Amygdala (tissue), 56 donors: ENCODE data around the gene FGD2.
"Not testable (repeated sequence)": the region's sequence is repeated elsewhere in the genome, so short reads cannot be mapped to it uniquely, and the experiment has no call there.

ENCODE experiments used
- DNase-seq, 56 donors: peaks; one replicate each; lab custom pipeline; 2025; lab: John Stamatoyannopoulos, UW

FGD2 gene

DNA sequence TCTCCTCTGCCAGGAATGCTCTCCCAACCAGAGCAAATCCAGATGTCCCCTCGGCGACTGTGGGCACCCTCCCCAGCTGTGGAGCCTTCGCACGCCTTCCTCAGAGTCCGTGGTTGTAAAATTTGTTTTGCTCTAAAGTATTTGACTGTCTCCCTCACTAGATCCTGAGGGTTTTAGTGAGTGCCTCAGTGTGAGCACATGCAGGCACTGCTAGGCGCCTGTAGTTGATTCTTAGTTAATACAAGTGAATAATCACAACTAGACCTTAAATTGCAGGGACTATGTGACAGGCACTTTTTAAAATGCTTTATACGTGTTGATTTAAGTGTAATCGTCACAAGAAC lies 18.8 kb upstream of the FGD2 start:
- no peak for DNase-seq

- DNase-seq: no peak
These were observed 16.2 kb upstream of the FGD2 start for GRCh38 chr6:36989264-36989663.

DNA sequence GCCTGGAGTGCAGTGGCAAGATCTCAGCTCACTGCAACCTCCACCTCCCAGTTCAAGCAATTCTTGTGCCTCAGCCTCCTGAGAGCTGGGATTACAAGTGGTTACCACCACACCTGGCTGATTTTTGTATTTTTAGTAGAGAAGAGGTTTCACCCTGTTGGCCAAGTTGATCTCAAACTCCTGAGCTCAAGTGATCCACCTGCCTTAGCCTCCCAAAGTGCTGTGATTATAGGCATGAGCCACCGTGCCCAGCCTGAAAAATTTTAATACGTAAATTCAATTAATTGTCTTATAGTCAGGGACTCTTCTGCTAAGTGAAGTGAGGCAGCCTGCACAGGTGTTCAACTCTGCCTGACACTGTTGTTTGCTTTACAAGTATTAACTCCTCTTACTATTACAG lies 15.1 kb upstream of the FGD2 start:
- not testable (repeated sequence) for DNase-seq

DNA sequence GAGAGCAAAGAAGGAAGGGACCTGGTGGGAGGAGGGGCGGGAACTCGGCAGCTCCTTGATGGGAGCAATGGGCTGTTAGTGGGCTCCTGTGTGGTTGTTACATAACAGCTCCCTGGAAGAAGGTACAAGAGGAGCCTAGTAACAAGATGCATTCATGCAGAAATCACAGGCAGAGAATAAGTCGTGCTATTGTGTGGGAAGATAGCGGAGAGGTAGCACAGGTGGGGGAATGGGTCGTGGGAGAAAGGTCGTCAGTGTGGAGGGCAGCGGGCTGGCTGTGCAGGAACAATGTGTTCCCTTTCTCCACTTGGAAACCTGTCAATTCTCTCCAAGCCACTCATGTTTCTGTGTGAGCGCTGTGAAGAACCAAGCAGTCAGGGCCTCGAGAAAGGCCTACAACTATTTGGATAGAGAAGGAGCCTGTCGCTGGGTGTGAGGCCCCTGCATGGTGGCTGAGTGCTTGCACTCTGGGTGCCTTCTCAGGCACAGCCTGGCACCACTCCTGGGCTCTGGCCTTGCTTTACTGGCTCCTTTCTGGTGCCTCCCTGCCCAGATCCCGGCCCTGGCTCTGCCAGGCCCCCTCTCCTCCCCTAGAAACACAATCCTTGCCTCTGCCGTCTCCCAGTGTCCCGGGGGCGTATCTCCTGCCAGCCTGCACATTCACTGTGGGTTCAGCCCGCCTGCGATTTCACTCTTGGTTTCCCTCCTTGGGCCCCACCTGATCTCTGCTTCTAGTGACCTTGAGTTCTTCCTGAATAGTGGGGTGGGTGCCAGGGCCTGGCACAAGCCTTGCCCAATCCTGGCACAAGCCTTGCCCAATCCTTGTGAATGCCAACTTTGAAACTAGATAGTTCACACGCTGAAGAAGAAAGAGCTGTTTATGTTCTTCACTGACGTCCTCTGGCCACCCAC lies 7.4 kb upstream of the FGD2 start:
- peak in 50 of 56 donors; percentile 27 to 90 (median 65) for DNase-seq

DNA sequence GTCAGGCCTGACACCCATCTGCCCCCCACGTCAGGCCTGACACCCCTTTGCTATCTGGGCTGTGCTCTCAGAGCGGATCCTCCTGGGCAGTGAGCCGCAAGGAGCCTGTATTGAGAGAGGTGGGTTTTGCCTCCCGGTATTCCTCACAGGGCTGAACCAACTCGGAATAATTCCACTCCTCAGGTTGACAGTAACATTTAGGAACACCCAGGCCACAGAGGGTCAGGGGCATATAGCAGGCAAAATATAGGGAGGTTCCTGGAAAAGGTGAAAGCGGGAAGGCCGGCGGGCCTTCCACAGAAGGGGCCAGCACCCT lies 6.8 kb upstream of the FGD2 start:
- peak in 2 of 56 donors; percentile 59 to 69 for DNase-seq

DNA sequence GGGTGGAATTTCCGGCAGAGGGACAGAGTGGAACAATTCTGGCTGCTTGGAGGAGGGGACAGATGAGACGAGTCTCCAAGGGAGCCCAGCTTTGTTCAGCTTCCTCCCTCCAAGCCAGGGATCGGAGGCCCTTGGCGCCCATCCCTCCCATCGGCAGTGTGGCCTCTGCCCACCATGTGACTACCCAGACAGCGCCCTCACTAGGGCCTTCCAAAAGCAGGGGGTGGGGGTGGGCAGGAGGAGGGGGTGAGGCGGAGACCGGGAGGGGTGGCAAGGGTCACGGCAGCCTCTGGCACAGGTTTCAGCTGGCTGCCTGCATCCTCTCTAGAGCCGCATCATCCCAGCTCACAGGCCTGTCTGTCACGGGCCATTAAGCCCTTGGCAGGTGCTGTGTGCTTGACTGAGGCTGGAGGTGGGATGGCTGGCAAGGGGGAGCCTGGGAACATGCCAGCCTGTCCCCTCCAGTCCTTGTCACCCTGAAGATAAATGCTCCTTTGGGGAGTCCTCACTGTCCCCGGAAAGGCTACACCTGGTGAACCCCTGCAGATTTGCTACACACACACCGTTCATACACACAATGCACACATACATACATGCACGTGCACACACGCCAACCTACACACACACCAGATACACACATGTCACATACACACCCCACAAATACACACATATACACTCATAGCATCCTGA lies 6.2 kb upstream of the FGD2 start:
- peak in 24 of 56 donors; percentile 13 to 59 (median 40) for DNase-seq

- no peak for DNase-seq
These were observed 5.7 kb upstream of the FGD2 start for GRCh38 chr6:36999751-37000125.

DNA sequence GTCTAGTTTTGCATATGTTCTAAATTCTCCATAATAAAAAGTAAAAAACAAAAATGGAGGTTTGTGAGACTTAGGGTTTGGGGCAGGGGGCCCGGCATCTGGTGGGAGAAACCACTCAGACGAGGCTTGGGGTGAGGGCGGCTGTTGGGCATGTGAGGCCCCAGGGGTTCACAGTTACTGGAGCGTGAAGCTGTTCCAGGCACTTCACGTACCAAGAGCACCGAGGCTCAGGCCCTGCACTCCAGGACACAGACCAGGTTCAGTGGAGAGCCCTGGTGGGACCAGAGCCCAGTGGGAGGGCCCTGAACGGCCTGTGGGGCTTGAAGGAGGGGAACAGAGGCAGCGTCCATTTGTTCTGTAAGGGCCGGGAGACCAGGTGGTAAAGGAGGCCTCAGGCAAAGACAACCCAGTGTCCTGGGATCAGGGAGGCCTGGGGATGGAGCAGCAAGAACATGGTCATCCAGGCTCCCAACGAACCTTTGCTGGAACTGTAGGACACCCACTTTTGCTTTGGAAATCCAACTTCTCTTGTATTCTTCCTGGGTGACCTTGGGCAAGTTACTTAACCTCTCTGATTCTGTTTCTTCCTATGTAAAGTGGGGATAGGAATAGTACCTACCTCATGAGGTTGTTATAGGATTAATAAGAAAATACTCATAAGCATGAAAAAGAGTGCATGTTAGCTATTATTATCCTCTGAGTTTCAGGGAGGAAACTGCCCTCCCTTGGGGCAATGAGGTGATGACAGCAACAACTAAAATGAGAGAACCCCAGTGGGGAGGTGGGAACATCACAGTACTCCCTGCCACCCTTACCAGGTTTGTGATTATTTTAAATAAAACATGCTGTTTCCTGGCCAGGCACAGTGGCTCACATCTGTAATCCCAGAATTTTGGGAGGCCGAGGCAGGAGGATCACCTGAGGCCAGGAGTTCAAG lies 1.1 kb upstream of the FGD2 start:
- DNase-seq: no peak

- DNase-seq: no peak
These were observed 542 bp downstream of the FGD2 start for GRCh38 chr6:37005827-37006567.

- no peak for DNase-seq
These were observed 1.4 kb downstream of the FGD2 start for GRCh38 chr6:37006793-37007339.

- DNase-seq: peak in 11 of 56 donors; percentile 13 to 54 (median 31)
These were observed 2.0 kb downstream of the FGD2 start for GRCh38 chr6:37007340-37008043.

DNA sequence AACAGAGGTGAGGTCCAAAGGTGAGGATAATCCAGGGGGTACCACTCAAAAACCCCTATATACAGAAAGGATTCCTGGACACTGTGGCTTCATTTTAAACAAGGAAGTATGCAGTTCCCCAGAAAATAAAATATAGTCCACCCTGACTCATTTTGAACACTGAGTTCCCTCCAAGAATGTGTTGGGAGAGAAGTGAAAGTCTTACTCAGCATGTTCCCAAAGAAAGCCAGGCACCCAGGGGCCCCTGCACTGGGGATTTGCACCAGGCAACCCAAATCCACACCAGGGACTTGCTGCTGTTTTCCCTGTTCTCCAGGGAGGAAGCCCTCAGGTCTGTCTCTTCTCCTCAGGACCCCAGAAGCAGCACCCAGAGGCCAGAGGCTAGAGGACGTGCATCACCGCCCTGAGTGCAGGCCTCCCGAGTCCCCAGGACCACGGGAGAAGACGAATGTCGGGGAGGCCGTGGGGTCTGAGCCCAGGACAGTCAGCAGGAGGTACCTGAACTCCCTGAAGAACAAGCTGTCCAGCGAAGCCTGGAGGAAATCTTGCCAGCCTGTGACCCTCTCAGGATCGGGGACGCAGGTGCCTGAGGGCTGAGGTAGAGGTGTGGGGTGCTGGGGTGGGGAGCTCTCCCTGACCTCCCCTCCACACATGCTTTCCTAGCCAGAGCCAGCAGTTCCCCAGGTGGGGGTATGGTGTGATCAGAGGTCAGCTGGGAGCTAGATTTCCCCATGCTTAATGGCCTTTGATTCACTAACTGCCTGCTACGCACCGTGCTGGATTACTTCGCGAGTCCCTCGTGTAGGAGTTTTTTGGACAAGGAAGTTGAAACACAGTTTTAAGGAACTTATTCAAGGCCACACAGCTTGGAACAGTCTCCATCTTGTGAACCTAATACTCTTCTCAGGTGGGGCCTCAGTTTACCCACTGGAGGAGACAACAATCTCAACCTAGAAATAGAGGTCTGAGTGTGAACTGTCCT lies 3.3 kb downstream of the FGD2 start:
- peak in 1 of 56 donors; percentile 7 for DNase-seq

GRCh38 chr6:37010402-37010892 lies 5.0 kb downstream of the FGD2 start:
- no peak for DNase-seq

DNA sequence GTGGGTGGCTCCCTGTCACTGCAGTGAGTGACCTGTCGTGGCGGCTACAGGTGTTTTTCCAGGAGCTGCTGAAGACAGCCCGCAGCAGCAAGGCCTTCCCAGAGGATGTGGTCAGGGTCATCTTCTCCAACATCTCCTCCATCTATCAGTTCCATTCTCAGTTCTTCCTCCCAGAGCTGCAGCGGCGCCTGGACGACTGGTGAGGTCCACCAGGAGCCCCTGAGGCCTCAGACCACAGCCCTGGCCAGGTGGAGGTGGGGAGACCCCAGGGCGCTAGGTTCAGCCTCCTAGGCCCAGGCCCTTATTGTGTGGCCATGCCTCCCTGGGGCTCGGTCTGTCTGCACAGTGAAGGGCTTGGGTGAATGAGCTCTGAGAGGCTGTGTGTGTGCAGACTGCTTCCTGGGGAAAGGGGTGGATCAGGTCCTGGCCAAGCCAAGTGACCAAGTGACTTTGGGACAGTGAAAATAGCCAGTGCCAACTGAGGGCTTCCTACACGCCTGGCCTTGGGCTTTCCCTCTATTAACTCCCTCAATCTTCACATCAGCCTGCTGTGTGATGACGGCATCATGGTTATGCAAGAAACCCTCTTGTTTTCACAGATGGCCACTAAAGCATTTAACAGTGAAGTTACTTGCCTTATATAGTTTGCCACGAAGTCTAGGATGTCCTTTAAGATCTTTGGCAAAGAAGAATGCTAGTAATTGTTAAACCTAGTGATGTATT lies 6.4 kb downstream of the FGD2 start:
- no peak for DNase-seq

DNA sequence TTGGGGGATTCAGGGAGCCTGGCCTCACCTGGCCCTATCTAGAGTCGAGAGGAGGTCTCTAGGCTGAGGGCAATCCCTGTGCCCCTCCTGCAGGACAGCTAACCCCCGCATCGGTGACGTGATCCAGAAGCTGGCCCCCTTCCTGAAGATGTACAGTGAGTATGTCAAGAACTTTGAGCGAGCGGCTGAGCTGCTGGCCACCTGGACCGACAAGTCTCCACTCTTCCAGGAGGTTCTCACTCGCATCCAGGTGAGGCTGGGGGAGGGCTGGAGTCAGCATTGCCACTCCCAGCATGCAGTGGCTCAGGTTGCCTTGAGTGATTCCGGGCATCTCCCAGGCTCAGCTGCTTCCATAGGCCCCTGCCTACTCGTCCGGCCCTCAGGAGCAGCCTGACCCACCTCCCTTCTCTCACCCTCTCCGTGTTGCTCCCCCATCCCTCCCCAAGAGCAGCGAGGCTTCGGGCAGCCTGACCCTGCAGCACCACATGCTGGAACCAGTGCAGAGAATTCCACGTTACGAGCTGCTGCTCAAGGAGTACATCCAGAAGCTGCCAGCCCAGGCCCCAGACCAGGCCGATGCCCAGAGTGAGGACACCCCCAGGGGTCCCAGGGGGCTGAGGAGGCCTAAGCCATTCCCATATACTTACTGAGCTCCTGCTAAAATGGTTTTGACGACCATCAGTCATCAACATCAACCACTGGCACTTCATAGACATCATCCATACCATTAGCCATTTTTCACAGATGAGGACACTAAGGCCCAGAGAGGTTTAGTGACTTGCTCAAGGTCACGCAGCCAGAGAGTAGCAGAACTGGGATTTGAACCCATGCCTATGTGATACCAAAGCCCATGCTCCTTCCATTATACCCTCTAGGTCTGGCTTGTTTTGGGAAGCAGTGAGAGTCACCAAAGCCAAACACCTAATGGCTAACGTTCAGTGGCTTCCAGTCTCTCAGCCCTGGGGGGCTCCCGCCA lies 8.3 kb downstream of the FGD2 start:
- DNase-seq: no peak

- no peak for DNase-seq
These were observed 9.2 kb downstream of the FGD2 start for GRCh38 chr6:37014667-37015066.
